PC-9 (cell line): ENCODE measurements around the gene HS6ST1. TPM values are rescaled to one million over a fixed set of nuclear protein-coding genes. Genes with fewer than 3 reads are reported as not detected.

Source experiments
- BruUV-seq: library from RNA; stranded (reverse); fragments of 400-500 nt; replicated peaks from 2 replicates; lab custom pipeline; 2021; lab: Mats Ljungman, UMichigan
- CTCF ChIA-PET: fragments of 300-600 bp; sonication (Branson Sonifier 250); formaldehyde crosslinking; loops from one replicate; lab custom pipeline; 2022; ENCODE audit warnings: antibody characterized with exemption; lab: Charles Lee
- POLR2A ChIA-PET: fragments of 300-600 bp; sonication (Branson Sonifier 250); formaldehyde crosslinking; loops from one replicate; lab custom pipeline; 2022; ENCODE audit warnings: antibody characterized with exemption; ENCODE audit not compliant: unreplicated experiment; lab: Charles Lee
- DNase-seq, 2 experiments: peaks; one replicate each; pipeline versions ENCODE4 v3.0.0 to v3.0.0-alpha.2; 2015 to 2022; ENCODE audit warnings: mixed read lengths in 1 of 2
- H2AFZ ChIP-seq: fragments of 200-600 bp; sonication (generic); 2 replicates; pipeline ENCODE4 v1.8.1; 2017; ENCODE audit warnings: antibody characterized with exemption
- H3F3A ChIP-seq: fragments of 200-600 bp; sonication (generic); 2 replicates; pipeline ENCODE4 v1.8.1; 2017; ENCODE audit warnings: antibody characterized with exemption, mild to moderate bottlenecking, low read depth; ENCODE audit not compliant: insufficient read depth
- H3K27ac ChIP-seq: fragments of 200-600 bp; sonication (generic); 2 replicates; pipeline ENCODE4 v1.6.1; 2016; ENCODE audit warnings: mixed run types
- H3K27me3 ChIP-seq: fragments of 200-600 bp; sonication (generic); 2 replicates; pipeline ENCODE4 v1.6.1; 2016; ENCODE audit warnings: low read depth, mixed run types; ENCODE audit not compliant: insufficient read depth
- H3K36me3 ChIP-seq: fragments of 200-600 bp; sonication (generic); 2 replicates; pipeline ENCODE4 v1.6.1; 2016; ENCODE audit warnings: low read depth, mixed run types
- H3K4me1 ChIP-seq: fragments of 200-600 bp; sonication (generic); replicated peaks from 2 replicates; pipeline ENCODE4 v1.6.1; 2016; ENCODE audit warnings: mixed run types; ENCODE audit not compliant: insufficient read depth
- H3K4me2 ChIP-seq: fragments of 200-600 bp; sonication (generic); 2 replicates; pipeline ENCODE4 v1.6.1; 2017; ENCODE audit warnings: mixed run types
- H3K4me3 ChIP-seq: fragments of 200-600 bp; sonication (generic); 2 replicates; pipeline ENCODE4 v1.6.1; 2016; ENCODE audit warnings: mixed run types
- H3K79me2 ChIP-seq: fragments of 200-600 bp; sonication (generic); 2 replicates; pipeline ENCODE4 v1.6.1; 2017; ENCODE audit warnings: low read depth, mixed run types
- H3K9me2 ChIP-seq: fragments of 200-600 bp; sonication (generic); 2 replicates; pipeline ENCODE4 v1.8.1; 2017; ENCODE audit warnings: mild to moderate bottlenecking; ENCODE audit not compliant: insufficient read depth
- H3K9me3 ChIP-seq: fragments of 200-600 bp; sonication (generic); 2 replicates; pipeline ENCODE4 v1.8.1; 2016; ENCODE audit warnings: low read depth; ENCODE audit not compliant: insufficient read depth
- H4K20me1 ChIP-seq: fragments of 200-600 bp; sonication (generic); 2 replicates; pipeline ENCODE4 v1.8.1; 2017; ENCODE audit not compliant: insufficient read depth
- CTCF ChIP-seq: fragments of 200-600 bp; sonication (generic); conservative IDR thresholded peaks from 2 replicates; pipeline ENCODE4 v1.6.1; 2017; ENCODE audit warnings: mixed run types, antibody characterized with exemption, mild to moderate bottlenecking, moderate library complexity
- EZH2 ChIP-seq: fragments of 200-600 bp; sonication (generic); IDR thresholded peaks from 2 replicates; pipeline ENCODE4 v1.8.0; 2017; ENCODE audit warnings: antibody characterized with exemption, low read depth
- intact Hi-C: fragments of 100-400 bp; cut with micrococcal nuclease; formaldehyde crosslinking; loops from one replicate; pipeline ENCODE4 v1.10.0; 2022; ENCODE audit not compliant: unreplicated experiment
- total RNA-seq: library from RNA; stranded (reverse); gene quantifications from 2 replicates; pipeline ENCODE4 v1.2.3, GENCODE V29; 2021

The HS6ST1 gene
- total RNA-seq, 1 experiment from 2014 or later = 20.2 TPM

- Histone ChIP-seq H3K27me3 (no peaks in the 10 kb centered on the region), H3K9me2 (no peaks in the 10 kb centered on the region), H3F3A (no peaks in the 10 kb centered on the region), H3K9me3 (no peaks in the 10 kb centered on the region), H4K20me1 (peaks cover 47% of the 10 kb centered on the region), H3K4me1 (no peaks in the 10 kb centered on the region), H3K4me3 (no peak overlapping the region), H2AFZ (no peak overlapping the region), H3K27ac (no peak overlapping the region), H3K79me2 (no peaks in the 10 kb centered on the region), H3K36me3 (no peaks in the 10 kb centered on the region), H3K4me2 (no peak overlapping the region)
- no peak for DNase-seq
- intact Hi-C loops = no loop called here
- TF ChIP-seq CTCF = no peak
- no peak for TF ChIP-seq EZH2
- CTCF ChIA-PET = interaction anchor here (0.6 kb wide), 1 partner anchor 391 kb away, joined by 4 read pairs; no protein-coding TSS in a partner anchor
- no TSS peak for BruUV-seq
- POLR2A ChIA-PET = no interaction called here
These were observed 36.3 kb downstream of the HS6ST1 start for GRCh38 chr2:128282246-128282975.

- intact Hi-C loops = no loop called here
- ChIA-PET POLR2A (no interaction called here), CTCF (no interaction called here)
- no peak overlapping the region for H3K27ac ChIP-seq
- H3K4me3 ChIP-seq = no peak overlapping the region
- H3K36me3 ChIP-seq = no peaks in the 10 kb centered on the region
- no TSS peak for BruUV-seq
- H4K20me1 ChIP-seq = peaks cover 46% of the 10 kb centered on the region
- no peaks in the 10 kb centered on the region for H3K27me3 ChIP-seq
- H3F3A ChIP-seq = no peaks in the 10 kb centered on the region
- H3K9me2 ChIP-seq = no peaks in the 10 kb centered on the region
- no peaks in the 10 kb centered on the region for H3K9me3 ChIP-seq
- no peak for TF ChIP-seq EZH2
- no peak for TF ChIP-seq CTCF
- no peak overlapping the region for H2AFZ ChIP-seq
- H3K4me1 ChIP-seq = no peaks in the 10 kb centered on the region
- no peaks in the 10 kb centered on the region for H3K79me2 ChIP-seq
- no peak overlapping the region for H3K4me2 ChIP-seq
- DNase-seq = no peak
These were observed 36.8 kb downstream of the HS6ST1 start for GRCh38 chr2:128281852-128282245.

GRCh38 chr2:128280901-128281321, 37.8 kb downstream of the HS6ST1 start:
- no peak overlapping the region for H3K27ac ChIP-seq
- no peak for DNase-seq
- TF ChIP-seq CTCF (no peak), EZH2 (no peak)
- no peaks in the 10 kb centered on the region for H3K79me2 ChIP-seq
- intact Hi-C loops = no loop called here
- H3K9me3 ChIP-seq = no peaks in the 10 kb centered on the region
- no peak overlapping the region for H3K4me2 ChIP-seq
- CTCF ChIA-PET = no interaction called here
- H3K36me3 ChIP-seq = no peaks in the 10 kb centered on the region
- H3K27me3 ChIP-seq = no peaks in the 10 kb centered on the region
- H3K4me1 ChIP-seq = no peaks in the 10 kb centered on the region
- no peak overlapping the region for H3K4me3 ChIP-seq
- POLR2A ChIA-PET = no interaction called here
- H3F3A ChIP-seq = no peaks in the 10 kb centered on the region
- no peaks in the 10 kb centered on the region for H3K9me2 ChIP-seq
- H4K20me1 ChIP-seq = peaks cover 46% of the 10 kb centered on the region
- no TSS peak for BruUV-seq
- no peak overlapping the region for H2AFZ ChIP-seq
